Epithelial cell of prostate (primary cell): ENCODE data around the gene UNC93B1.

ENCODE experiments used
- DNase-seq: peaks from one replicate; pipeline ENCODE4 v3.0.0-alpha.2; 2011; ENCODE audit warnings: low read depth, low spot score
- H3K27ac ChIP-seq: fragments of 450-650 bp; 2 replicates; pipeline ENCODE4 v1.5.1; 2017; ENCODE audit warnings: mild to moderate bottlenecking

Gene UNC93B1

DNA sequence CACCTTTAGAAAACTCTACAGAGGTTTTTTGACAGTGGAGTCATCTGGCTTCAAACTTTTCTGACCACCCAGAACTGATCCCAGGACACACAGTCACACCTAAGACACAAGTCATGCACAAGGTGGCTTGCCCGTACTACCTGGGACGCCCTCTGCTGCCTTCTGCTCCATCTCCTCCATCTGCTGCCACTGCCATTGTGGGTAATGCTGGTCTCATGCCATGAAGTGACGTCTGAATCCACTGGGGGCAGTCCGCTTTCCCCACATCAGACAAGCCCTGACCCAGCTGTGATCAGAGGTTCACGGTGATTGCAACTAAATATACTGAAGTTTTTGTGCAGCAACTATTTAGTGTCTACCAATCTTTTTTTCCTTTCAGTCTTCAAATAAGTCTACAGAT lies 21.1 kb upstream of the UNC93B1 start:
- no peak overlapping the region for H3K27ac ChIP-seq
- DNase-seq, result no peak

DNA sequence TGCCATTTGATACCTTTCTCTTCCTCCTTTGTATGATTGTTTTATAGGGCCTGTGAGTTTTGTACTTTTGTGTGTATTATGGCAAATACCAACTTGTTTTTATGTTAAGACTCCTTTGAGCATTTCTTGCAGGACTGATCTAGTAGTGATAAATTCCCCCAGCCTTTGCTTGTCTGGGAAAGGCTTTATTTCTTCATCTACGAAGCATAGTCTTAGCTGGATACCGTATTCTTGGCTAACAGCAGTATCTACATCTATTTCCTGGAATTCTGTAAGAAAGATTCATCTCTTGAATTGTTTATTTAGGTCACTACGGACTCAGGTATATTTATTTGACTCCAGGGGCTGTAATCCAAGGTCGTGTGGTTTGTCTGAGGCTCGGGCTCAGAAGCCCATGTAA lies 20.6 kb upstream of the UNC93B1 start:
- H3K27ac ChIP-seq, result no peak overlapping the region

DNA sequence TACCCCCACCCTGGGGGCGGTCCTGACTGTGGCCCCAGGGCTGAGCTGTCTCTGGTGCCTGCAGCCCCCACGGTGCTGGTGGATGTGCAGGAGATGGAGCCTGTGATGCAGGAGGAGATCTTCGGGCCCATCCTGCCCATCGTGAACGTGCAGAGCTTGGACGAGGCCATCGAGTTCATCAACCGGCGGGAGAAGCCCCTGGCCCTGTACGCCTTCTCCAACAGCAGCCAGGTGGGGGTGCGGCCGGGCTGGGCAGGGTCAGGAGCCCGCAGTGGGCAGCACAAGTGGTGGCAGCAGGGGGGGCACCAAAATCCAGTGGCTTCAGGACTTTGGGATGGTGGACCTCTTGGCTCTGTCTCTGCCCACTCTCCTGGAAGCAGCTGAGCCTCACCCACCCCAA lies 18.6 kb upstream of the UNC93B1 start:
- H3K27ac ChIP-seq, result no peak overlapping the region
- DNase-seq, result no peak

More for the DNA sequence above, 20.6 kb upstream of the UNC93B1 start:
- DNase-seq, result no peak

DNA sequence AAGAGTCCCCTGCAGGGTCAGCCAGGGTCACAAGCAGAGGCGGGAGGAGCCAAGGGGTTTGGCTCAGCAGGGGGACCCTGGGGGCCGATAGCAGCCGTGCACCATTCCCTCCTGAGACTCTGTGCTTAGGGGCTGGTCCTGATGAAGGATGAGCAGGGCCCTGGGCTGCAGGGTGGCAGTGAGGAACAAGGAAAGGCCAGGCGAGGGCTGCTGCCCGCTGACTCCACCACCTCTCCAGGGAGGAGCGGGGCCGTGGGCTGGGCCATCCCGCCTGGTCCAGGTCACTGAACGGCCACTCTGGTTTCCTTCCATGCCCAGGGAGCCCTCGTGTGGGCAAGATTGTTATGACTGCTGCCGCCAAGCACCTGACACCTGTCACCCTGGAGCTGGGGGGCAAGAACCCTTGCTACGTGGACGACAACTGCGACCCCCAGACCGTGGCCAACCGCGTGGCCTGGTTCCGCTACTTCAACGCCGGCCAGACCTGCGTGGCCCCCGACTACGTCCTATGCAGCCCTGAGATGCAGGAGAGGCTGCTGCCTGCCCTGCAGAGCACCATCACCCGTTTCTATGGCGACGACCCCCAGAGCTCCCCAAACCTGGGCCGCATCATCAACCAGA lies 17.4 kb upstream of the UNC93B1 start:
- no peak for DNase-seq
- H3K27ac ChIP-seq, result no peak overlapping the region

DNA sequence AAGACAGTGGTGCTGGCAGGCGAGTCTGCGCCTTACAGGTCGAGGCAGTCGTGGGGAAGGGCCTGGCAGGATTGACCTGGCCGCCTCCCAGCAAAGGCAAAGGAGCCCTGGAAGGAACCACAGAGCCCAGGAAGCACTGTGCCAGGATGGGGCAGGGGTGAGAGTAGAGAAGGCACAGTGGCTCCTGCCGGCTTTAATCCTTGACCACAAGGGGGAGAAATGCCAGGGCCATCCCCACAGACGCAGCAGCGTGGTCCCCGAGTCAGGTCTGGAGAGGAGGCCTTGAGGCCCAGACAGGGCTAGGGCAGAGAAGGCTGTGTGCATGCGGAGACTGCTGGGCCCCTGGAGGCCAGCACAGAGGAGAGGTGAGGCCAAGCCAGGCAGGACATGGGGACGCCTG lies 16.7 kb upstream of the UNC93B1 start:
- peak overlapping the region; percentile 9 for H3K27ac ChIP-seq
- DNase-seq, result no peak

DNA sequence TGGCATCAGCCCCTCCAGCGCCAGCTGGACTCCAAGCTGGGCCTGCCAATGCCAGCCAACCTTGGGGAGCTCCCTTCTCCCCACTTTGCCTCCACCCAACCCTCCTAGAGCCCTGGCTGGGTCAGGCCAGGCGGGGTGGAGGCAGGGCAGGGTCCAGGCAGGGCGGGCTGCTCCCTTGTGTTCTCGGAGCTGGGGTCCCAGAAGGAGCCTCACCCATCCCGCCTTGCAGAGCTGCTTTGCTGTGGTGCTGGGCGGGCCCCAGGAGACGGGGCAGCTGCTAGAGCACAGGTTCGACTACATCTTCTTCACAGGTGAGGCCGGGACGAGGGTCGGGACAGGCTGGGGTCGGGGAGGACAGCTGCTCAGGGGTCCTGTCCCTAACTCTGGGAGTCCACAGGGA lies 15.6 kb upstream of the UNC93B1 start:
- no peak overlapping the region for H3K27ac ChIP-seq
- DNase-seq, result no peak

DNA sequence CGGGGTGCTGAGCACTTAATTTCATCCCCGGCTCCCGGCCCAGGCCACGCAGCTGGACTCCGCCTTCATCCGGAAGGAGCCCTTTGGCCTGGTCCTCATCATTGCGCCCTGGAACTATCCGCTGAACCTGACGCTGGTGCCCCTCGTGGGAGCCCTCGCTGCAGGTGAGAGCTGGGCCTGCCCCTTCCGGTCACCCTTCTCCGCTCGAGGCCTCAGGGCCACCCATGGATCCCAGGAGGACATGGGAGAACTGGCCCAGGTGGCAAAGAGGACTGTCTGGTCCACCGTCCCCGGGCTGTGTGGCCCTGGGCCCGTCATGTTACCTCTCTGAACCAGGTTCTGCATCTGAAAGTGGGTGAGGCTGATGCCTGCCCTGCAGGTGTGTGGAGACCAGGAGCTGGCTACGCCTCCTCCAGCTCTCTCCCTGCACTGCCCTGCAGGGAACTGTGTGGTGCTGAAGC lies 14.9 kb upstream of the UNC93B1 start:
- H3K27ac ChIP-seq, result no peak overlapping the region
- DNase-seq, result no peak

DNA sequence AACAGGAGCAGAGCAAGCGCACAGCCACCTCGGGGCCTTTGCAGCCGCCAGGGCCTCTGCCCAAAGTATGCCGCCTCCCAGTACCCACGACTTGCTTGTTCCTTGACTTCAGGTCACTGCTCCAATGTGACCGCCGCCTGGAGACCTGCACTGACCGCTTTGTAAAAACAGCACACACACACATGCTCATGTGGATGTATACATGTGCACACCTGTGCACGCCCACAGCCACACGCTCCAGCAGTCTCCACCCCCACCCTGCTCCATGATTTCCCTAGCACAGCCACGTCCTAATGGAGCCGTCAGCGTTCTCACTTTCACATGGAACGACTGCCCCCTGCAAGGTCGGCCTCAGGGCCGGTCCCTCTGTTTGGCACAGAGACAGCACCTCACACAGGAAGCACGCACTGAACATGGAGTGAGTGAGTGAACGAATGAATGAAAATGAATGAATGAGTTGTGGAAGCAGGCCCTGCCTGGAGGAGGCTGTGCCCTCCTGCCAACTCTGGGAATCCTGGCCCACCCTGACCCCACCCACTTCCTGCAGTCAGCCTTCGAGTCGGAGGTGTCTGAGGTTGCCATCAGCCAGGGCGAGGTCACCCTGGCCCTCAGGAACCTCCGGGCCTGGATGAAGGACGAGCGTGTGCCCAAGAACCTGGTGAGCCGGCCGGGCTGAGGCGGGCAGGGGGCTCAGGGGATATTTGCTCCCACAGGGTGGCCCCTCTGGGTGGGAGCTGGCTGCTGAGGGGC lies 14.3 kb upstream of the UNC93B1 start:
- no peak for DNase-seq
- no peak overlapping the region for H3K27ac ChIP-seq

DNA sequence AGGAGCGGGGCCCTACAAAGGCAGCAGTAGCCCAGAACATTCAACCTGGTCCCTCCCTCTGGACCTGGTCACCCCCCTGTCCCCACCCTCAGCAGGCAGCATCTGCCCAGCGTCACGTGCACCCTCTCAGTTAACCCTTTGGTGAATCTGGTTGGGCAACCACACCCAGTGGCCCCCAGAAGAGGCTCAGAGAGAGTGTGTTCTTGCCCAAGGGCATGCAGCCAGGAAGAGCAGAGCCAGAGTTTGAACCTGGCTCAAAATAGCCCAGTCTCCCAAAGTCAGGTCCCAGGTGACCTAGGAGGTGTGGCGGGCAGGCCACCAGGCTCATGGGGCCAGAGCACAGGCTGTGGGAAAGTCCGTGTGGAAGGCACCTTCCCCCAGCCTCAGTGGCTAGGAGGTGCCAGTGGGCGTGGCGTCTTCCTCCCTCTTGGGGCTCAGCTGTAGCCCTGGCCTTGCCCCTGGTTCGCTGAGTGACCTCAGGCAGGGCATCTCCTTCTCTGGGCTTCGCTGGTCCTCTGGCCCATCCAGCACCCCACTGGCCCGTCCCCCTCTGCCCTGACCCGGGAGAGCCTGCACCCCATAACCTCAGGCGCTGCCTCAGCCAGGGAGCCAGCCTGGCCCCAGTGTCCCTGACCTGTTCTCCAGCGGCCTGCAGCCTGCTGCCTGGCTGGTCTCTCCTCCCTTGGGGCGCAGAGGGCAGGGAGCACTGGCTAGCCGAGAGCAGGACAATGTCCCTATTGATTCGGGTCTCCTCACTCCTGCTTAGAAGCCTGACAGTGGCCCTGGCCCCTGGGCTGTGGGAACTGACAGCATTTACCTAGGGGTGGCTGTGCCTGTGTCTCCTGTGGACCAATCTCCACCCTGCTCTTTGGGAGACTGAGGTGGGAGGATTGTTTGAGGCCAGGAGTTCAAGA lies 13.3 kb upstream of the UNC93B1 start:
- DNase-seq, result no peak
- H3K27ac ChIP-seq, result no peak overlapping the region

DNA sequence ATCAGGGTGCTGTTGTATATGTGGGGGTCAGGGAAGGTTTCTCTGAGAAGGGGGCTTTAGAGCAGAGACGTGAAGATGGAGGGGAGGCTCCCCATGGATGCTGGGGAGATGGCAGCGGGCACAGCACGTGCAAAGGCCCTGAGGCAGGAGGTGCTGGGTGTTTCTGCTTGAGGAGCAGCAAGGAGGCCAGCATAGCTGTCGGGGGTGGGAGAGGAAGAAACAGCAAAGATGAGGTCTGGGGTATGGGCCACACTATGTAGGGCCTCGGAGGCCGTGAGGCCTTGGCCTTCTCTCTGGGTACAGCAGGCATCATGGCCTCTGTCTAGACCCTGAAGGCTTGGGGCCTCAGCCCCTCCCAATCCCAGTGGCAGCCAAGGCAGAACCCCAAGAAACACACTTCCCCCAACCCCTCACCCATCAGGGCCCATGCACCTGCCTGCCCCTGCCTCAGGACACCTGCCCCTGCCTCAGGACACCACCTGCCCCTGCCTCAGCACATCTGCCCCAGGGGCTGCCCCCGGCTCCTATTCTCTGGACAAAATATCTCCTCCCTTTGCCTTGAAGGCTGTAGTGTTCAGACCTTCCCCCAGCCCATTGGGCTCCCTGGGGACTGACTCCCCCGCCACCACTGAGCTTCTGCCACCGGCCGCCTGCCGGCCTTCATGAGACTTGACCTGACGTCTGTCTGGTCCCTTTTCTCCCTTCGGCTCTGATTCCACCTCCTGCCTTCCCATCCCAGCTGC lies 12.4 kb upstream of the UNC93B1 start:
- H3K27ac ChIP-seq, result no peak overlapping the region
- no peak for DNase-seq

DNA sequence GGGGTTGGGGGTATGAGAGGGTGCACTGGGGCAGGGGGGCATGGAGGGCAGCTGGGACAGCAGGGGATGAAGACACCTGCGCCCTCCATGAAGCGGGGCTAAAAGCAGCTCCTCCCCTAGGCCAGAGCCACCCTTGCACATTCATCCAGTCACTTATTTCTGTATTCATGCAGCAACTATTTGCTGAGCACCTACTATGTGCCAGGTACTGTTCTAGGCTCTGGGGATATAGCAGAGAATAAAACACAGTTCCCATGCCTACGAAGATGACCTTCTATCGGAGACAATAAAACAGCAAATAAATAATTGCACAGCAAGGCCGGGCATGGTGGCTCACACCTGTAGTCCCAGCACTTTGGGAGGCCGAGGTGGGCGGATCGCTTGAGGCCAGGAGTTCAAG lies 11.6 kb upstream of the UNC93B1 start:
- DNase-seq, result no peak
- no peak overlapping the region for H3K27ac ChIP-seq

DNA sequence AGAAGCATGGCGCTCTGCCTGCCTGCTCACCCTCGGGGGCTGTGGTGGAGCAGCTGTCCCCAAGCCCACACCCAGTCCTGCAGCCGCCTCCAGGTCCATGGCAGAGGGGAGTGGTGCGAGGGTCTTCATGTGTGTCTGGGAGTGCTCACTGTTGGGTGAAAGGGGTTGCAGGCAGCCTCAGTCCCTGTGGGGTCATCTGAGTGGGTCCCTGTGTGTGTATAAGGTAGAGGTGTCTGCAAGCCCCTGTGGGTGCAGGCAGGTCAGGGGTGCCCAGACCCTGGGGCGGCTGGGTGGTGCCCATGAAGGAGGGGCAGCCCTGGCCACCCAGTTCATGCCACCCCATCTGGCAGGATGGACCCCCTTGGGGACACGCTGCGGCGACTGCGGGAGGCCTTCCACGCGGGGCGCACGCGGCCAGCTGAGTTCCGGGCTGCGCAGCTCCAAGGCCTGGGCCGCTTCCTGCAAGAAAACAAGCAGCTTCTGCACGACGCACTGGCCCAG lies 11.1 kb upstream of the UNC93B1 start:
- no peak for DNase-seq
- H3K27ac ChIP-seq, result peak overlapping the region; percentile 85

DNA sequence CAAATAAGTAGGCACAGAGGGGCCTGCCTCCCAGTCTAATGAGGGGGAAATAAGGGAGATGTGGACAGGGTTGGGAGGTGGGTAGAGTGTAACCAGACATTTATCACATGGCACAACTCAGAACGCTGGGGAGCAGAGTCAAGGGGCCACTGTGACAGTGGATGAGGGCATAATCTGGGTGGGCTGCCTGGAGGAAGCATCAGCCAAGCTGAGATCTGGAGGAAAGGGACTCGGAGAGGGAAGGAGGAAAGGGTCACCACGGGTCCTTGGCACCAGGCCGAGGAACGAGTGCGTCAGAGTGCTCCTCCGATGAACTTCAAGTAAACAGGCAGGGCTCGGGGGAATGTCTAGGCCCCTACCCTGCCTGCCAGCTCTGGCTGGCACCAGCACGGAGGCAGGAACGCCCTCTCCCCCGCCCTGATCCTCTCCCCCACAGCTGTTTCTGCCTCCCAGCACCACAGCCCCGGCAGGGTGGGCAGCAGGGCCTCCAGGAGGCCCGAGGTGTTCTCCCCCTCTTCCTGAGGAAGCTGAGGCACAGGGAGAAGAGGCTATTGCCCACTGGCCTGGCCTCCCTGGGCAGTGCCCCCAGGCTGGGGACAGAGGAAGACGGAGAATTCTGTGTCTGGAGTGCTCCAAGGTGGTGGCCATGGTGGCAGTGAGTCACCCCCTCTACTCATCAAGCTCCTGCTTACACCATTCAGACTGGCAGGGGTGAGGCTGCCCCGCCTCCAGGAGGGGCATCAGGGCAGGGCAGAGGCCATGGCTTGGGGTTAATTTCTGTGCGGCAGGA lies 10.5 kb upstream of the UNC93B1 start:
- peak overlapping the region; percentile 85 for H3K27ac ChIP-seq

DNA sequence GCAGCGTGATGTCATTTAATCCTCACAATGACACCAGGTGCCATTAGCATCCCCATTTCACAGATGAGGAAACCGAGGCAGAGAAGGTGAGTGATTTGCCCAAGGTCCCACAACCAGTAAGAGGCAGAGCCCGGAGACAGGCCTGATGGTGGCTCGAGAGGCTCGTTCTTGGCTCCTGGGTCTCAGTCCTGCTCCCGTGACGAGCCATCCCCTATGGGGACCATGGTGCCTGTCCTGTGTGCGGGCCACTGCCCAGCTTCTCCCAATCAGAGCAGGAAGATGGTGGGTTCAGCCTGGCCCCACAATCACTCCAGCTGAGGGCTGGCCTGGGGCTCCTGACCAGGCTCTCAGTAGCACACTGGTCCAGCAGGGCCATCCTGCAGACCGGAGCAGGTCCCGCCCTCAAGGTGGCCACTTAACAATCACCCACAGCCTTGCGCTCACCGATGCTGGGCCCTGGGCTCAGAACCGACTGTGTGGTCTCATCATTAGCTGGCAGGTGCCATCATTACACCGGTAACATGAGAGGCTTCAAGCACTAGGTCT lies 9.8 kb upstream of the UNC93B1 start:
- peak overlapping the region; percentile 85 for H3K27ac ChIP-seq
- DNase-seq, result no peak

More for the DNA sequence above, 10.5 kb upstream of the UNC93B1 start:
- peak; percentile 63 for DNase-seq

DNA sequence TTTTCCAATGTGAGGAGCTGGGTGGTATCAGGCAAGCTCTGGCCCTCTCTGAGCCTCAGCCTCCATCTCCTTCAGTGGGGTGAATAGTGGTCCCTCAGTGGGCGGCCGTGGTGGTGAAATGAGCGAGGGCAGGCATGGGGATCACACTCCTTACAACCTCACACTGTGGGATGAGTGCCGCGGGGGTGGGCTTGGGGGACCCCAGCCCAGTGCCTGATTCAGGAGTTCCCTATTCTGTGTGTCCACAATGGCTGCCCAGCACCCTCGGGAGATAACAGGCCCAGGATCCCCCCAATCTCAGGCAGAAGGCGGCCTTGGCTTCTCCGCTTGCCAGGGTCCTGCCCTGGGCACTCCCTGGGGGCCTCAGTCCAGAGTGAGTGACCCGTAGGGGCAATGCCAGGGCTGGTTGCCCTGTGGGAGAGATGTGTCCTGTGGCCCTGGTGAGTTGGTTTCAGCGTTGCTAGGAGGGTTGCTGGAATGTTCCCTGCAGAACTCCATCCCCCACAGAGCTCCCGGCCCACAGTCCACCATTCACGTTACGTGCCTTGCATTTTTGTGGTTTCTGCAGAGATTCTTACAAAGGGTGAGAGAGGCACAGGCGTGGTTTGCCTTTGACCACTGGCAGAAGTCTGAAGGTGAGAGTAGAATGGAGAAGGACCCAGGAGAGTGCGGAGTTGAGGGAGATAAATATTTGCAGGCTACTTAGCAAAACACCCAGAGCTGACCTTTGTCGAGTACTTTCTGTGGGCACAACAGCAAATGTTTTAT lies 9.1 kb upstream of the UNC93B1 start:
- peak; percentile 57 for DNase-seq
- H3K27ac ChIP-seq, result peak overlapping the region; percentile 85

DNA sequence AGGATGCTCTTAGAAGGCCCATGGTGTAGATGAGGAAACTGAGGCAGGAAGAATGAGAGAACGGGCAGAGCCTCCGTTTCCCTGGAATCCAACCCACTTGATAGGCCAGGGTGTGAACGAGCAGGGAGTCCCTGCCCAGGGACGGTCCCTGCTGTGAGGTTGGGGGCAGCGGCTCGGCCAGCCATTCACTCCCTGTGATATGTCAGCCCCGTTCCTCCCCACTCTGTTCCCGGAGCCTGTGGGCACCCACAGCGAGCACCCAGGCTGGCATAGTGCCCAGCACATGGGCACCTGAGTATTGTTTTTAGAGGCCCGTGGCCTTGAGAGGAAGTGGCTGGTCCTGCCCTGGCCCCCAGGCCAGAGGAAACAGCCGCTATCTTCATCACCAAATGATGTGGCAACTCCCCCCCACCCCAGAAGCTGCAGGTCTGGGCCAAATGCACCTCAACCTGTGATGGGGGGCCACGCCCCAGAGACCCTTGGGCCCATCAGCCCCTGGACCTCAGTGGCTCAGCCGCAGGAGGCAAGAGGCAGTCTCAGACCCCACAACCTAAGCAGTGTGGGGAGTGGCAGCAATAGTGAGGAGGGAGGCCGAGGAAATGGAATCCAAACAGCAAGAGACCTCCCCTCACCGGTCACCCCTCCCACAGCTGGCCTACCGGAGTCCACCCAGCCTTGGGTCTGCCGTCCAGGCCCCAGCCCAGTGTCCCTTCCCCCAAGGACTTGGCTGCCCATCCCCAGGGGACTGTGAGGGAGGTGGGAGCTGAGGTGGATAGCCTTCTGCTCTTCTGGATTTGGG lies 8.3 kb upstream of the UNC93B1 start:
- no peak for DNase-seq
- H3K27ac ChIP-seq, result peak overlapping the region; percentile 85
